22Rv1 (cell line): ENCODE data around the gene UBXN11.

ENCODE experiments used
- CTCF ChIP-seq: fragments of 450-650 bp; IDR thresholded peaks from 2 replicates; pipeline ENCODE4 v1.5.1; 2017; ENCODE audit warnings: mild to moderate bottlenecking
- ZFX ChIP-seq: fragments of 450-650 bp; IDR thresholded peaks from 2 replicates; pipeline ENCODE4 v1.6.1; 2017; ENCODE audit warnings: antibody characterized with exemption, borderline replicate concordance

GRCh38 chr1:26297057-26297790 lies 9.2 kb downstream of the UBXN11 start:
- TF ChIP-seq CTCF = no peak
- TF ChIP-seq ZFX = no peak
